Prostate gland (tissue), 2 donors: Measurements from ENCODE around the gene POLG2.

Experiments used
- POLR2AphosphoS5 ChIP-seq: sonication (generic); formaldehyde crosslinking; IDR thresholded peaks from one replicate; pipeline ENCODE4 v1.6.1; 2017; ENCODE audit warnings: antibody characterized with exemption
- TF ChIP-seq, protein P1 (sequence below), 4 experiments: fragments of 200-600 bp in 2 of 4; fragments of 450-650 bp in 2 of 4; sonication (generic) in 2 of 4; IDR thresholded peaks; 1 replicate in 3 of 4; 2 replicates in 1 of 4; pipeline ENCODE4 v1.5.1; 2016 to 2019; ENCODE audit warnings: antibody characterized with exemption in 4 of 4, mild to moderate bottlenecking in 2 of 4, moderate library complexity in 2 of 4

DNA sequence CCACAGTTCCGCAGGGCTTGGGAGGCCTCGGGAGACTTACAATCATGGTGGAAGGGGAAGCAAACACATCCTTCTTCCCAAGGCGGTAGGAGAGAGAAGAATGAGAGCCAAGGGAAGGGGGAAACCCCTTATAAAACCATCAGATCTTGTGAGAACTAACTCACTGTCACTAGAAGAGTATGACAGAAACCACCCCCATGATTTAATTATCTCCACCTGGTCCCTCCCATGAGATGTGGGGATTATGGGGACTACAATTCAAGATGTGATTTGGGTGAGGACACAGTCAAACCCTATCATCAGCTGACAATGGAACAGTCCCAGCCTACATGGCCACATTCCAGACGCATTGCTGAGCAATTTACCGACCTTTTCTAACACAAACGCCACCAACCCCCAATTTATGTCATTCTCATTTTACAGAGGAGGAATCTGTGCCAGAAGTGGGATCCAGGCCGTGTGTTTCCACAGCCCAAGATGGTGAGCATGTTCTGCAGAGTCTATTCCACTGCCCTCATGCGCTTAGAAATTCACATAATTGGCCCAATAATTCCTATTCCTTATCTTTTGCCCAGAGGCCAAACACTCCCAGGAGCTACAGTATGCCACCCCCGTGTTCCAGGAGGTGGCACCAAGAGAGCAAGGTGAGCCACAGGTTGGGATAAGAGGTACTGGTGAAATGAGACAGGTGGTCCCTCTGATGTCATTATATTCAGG, 30.7 kb downstream of the POLG2 start:
- TF ChIP-seq POLR2AphosphoS5: no peak
- TF ChIP-seq, protein P1, sequence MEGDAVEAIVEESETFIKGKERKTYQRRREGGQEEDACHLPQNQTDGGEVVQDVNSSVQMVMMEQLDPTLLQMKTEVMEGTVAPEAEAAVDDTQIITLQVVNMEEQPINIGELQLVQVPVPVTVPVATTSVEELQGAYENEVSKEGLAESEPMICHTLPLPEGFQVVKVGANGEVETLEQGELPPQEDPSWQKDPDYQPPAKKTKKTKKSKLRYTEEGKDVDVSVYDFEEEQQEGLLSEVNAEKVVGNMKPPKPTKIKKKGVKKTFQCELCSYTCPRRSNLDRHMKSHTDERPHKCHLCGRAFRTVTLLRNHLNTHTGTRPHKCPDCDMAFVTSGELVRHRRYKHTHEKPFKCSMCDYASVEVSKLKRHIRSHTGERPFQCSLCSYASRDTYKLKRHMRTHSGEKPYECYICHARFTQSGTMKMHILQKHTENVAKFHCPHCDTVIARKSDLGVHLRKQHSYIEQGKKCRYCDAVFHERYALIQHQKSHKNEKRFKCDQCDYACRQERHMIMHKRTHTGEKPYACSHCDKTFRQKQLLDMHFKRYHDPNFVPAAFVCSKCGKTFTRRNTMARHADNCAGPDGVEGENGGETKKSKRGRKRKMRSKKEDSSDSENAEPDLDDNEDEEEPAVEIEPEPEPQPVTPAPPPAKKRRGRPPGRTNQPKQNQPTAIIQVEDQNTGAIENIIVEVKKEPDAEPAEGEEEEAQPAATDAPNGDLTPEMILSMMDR (IDR thresholded peaks at IDR 0.05): no peak
